Endothelial cell of umbilical vein (primary cell): ENCODE data around the gene RTN4R.

ENCODE experiments used
- CTCF ChIP-seq, 2 donors: IDR thresholded peaks; 1 replicate in 1 of 2; 2 replicates in 1 of 2; pipeline ENCODE4 v1.5.1; 2011; ENCODE audit warnings: low read length in 2 of 2, mild to moderate bottlenecking in 2 of 2, moderate library complexity in 2 of 2, control low read depth in 1 of 2, inconsistent platforms in 1 of 2, low read depth in 1 of 2; ENCODE audit not compliant: insufficient read depth in 1 of 2; ENCODE audit errors: extremely low read depth in 1 of 2
- JUN ChIP-seq: IDR thresholded peaks from 2 replicates; pipeline ENCODE4 v1.6.1; 2011; ENCODE audit warnings: borderline replicate concordance, low read depth; ENCODE audit not compliant: insufficient read length, insufficient read depth
- MYC ChIP-seq: IDR thresholded peaks from one replicate; pipeline ENCODE4 v1.6.1; 2011; ENCODE audit warnings: mild to moderate bottlenecking, low read depth, low read length
- POLR2A ChIP-seq: IDR thresholded peaks from 2 replicates; pipeline ENCODE4 v1.6.1; 2012; ENCODE audit warnings: low read depth, mild to moderate bottlenecking, control low read depth, low read length

- TF ChIP-seq JUN (no peak), CTCF (IDR thresholded peaks at IDR 0.05; ENCODE audit: extremely low read depth in 1 of 2, insufficient read depth in 1 of 2, low read depth in 1 of 2, low read length in 2 of 2) (no peak), POLR2A (no peak), MYC (no peak)
Observed at GRCh38 chr22:20196094-20196842, 71.8 kb downstream of the RTN4R start.
